ENCODE measurements around the gene UBR2. TPM values are rescaled to one million over a fixed set of nuclear protein-coding genes. Genes with fewer than 3 reads are reported as not detected.

Gene UBR2
- total and polyA plus RNA-seq, 2 of the 13 experiments (the other 11 are each of a cell fraction or from before 2014, with no cell fraction given), result 17.6 to 29.3 TPM

DNA sequence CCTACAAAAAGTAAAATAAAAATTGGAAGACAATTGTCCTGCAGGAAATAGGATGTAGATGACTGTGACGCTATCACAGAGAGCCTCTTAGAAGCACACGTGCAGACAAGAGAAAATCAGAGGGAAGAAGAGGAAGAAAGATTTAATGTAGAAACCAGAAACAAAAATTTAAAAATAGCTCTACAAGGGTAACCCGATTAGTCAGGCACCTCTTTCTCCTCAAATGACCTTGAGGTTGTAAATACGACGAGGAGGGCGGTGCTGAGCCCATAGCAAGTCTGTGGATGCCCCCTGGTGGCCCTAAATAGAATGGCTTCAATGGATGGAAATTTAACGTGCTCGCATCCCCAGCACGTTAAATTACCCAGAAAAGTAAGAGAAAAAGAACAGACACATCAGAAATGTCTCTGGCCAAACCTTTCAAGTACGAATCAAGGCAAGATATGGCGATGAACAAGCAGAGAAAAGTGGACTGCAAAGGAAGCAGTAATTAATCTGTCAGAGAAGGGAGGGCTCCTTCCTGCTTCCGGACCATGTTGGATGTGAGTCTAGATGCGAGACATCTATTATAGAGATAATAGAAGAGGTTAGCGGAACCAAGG lies 162.8 kb downstream of the UBR2 start (continued):
- TF ChIP-seq, protein P1, sequence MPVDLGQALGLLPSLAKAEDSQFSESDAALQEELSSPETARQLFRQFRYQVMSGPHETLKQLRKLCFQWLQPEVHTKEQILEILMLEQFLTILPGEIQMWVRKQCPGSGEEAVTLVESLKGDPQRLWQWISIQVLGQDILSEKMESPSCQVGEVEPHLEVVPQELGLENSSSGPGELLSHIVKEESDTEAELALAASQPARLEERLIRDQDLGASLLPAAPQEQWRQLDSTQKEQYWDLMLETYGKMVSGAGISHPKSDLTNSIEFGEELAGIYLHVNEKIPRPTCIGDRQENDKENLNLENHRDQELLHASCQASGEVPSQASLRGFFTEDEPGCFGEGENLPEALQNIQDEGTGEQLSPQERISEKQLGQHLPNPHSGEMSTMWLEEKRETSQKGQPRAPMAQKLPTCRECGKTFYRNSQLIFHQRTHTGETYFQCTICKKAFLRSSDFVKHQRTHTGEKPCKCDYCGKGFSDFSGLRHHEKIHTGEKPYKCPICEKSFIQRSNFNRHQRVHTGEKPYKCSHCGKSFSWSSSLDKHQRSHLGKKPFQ (CRISPR knock-in tag; IDR thresholded peaks at IDR 0.05; ENCODE audit: insufficient replicate concordance), result no peak
- TF ChIP-seq GPBP1L1 (CRISPR knock-in tag; IDR thresholded peaks at IDR 0.05) (no peak), SMYD3 (CRISPR knock-in tag; IDR thresholded peaks at IDR 0.05) (peak; percentile 76; the same call in 1 of the 2 replicates), ZNF562 (CRISPR knock-in tag; IDR thresholded peaks at IDR 0.05; ENCODE audit: borderline replicate concordance) (no peak), ZSCAN21 (CRISPR knock-in tag; IDR thresholded peaks at IDR 0.05; ENCODE audit: borderline replicate concordance) (no peak), ZSCAN9 (CRISPR knock-in tag; IDR thresholded peaks at IDR 0.05; ENCODE audit: borderline replicate concordance) (no peak), JARID2 (CRISPR knock-in tag; IDR thresholded peaks at IDR 0.05; ENCODE audit: insufficient replicate concordance) (no peak), HDAC2 (CRISPR knock-in tag; IDR thresholded peaks at IDR 0.05) (no peak; the same call in 1 of the 2 replicates), TBX2 (CRISPR knock-in tag; IDR thresholded peaks at IDR 0.05; ENCODE audit: borderline replicate concordance) (no peak), RFX1 (IDR thresholded peaks at IDR 0.05) (no peak), ZNF430 (CRISPR knock-in tag; IDR thresholded peaks at IDR 0.05) (no peak), NFE2 (CRISPR knock-in tag; IDR thresholded peaks at IDR 0.05) (no peak)
- TF ChIP-seq, protein P2, sequence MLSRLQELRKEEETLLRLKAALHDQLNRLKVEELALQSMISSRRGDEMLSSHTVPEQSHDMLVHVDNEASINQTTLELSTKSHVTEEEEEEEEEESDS (CRISPR knock-in tag; IDR thresholded peaks at IDR 0.05; ENCODE audit: borderline replicate concordance), result 0 out of 2 replicates have a peak, but pooled peaks have one; percentile 67
- TF ChIP-seq, protein P3, sequence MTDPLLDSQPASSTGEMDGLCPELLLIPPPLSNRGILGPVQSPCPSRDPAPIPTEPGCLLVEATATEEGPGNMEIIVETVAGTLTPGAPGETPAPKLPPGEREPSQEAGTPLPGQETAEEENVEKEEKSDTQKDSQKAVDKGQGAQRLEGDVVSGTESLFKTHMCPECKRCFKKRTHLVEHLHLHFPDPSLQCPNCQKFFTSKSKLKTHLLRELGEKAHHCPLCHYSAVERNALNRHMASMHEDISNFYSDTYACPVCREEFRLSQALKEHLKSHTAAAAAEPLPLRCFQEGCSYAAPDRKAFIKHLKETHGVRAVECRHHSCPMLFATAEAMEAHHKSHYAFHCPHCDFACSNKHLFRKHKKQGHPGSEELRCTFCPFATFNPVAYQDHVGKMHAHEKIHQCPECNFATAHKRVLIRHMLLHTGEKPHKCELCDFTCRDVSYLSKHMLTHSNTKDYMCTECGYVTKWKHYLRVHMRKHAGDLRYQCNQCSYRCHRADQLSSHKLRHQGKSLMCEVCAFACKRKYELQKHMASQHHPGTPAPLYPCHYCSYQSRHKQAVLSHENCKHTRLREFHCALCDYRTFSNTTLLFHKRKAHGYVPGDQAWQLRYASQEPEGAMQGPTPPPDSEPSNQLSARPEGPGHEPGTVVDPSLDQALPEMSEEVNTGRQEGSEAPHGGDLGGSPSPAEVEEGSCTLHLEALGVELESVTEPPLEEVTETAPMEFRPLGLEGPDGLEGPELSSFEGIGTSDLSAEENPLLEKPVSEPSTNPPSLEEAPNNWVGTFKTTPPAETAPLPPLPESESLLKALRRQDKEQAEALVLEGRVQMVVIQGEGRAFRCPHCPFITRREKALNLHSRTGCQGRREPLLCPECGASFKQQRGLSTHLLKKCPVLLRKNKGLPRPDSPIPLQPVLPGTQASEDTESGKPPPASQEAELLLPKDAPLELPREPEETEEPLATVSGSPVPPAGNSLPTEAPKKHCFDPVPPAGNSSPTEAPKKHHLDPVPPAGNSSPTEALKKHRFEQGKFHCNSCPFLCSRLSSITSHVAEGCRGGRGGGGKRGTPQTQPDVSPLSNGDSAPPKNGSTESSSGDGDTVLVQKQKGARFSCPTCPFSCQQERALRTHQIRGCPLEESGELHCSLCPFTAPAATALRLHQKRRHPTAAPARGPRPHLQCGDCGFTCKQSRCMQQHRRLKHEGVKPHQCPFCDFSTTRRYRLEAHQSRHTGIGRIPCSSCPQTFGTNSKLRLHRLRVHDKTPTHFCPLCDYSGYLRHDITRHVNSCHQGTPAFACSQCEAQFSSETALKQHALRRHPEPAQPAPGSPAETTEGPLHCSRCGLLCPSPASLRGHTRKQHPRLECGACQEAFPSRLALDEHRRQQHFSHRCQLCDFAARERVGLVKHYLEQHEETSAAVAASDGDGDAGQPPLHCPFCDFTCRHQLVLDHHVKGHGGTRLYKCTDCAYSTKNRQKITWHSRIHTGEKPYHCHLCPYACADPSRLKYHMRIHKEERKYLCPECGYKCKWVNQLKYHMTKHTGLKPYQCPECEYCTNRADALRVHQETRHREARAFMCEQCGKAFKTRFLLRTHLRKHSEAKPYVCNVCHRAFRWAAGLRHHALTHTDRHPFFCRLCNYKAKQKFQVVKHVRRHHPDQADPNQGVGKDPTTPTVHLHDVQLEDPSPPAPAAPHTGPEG (CRISPR knock-in tag; IDR thresholded peaks at IDR 0.05), result no peak
- TF ChIP-seq, protein P4, sequence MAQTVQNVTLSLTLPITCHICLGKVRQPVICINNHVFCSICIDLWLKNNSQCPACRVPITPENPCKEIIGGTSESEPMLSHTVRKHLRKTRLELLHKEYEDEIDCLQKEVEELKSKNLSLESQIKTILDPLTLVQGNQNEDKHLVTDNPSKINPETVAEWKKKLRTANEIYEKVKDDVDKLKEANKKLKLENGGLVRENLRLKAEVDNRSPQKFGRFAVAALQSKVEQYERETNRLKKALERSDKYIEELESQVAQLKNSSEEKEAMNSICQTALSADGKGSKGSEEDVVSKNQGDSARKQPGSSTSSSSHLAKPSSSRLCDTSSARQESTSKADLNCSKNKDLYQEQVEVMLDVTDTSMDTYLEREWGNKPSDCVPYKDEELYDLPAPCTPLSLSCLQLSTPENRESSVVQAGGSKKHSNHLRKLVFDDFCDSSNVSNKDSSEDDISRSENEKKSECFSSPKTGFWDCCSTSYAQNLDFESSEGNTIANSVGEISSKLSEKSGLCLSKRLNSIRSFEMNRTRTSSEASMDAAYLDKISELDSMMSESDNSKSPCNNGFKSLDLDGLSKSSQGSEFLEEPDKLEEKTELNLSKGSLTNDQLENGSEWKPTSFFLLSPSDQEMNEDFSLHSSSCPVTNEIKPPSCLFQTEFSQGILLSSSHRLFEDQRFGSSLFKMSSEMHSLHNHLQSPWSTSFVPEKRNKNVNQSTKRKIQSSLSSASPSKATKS (CRISPR knock-in tag; IDR thresholded peaks at IDR 0.05), result no peak
